ENCODE data around the gene ZMYND11. TPM values are rescaled to one million over a fixed set of nuclear protein-coding genes. Genes with fewer than 3 reads are reported as not detected.

ZMYND11 gene
- total RNA-seq, 2 donors from 2014 or later: 34.1 to 48.5 TPM

DNA sequence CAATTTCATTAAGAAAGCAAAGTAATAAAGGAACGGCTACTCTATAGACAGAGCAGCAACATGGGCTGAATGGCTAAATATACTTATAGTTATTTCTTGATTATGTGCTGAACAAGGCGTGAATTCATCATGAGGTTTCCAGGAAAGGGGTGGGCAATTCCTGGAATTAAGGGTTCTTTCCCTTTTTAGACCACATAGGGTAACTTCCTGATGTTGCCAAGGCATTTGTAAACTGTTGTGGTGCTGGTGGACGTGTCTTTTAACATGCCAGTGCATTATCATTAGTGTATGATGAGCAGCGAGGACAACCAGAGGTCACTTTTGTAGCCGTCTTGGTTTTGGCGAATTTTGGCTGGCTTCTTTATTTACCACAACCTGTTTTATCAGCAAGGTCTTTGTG is 28.5 kb upstream of the ZMYND11 start:
- Histone ChIP-seq H3K27ac (no peak overlapping the region), H3K36me3 (no peaks in the 10 kb centered on the region), H3K4me3 (no peak overlapping the region), H3K9me3 (no peaks in the 10 kb centered on the region), H3K27me3 (no peaks in the 10 kb centered on the region), H3K9ac (ENCODE audit: low read depth in 2 of 2, low read length in 2 of 2) (no peak overlapping the region), H3K4me1 (no peaks in the 10 kb centered on the region)
- no peak for TF ChIP-seq CTCF (IDR thresholded peaks at IDR 0.05)
- DNase-seq: no peak
- intact Hi-C loops (cut with DNase I): no loop called here

GRCh38 chr10:112246-112645 is 23.0 kb upstream of the ZMYND11 start:
- H3K27me3 ChIP-seq: no peaks in the 10 kb centered on the region
- TF ChIP-seq CTCF (IDR thresholded peaks at IDR 0.05): no peak
- DNase-seq: no peak
- no peak overlapping the region for H3K4me3 ChIP-seq
- H3K9ac ChIP-seq (ENCODE audit: low read depth in 2 of 2, low read length in 2 of 2): no peak overlapping the region
- H3K4me1 ChIP-seq: no peaks in the 10 kb centered on the region
- no peaks in the 10 kb centered on the region for H3K9me3 ChIP-seq
- H3K36me3 ChIP-seq: no peaks in the 10 kb centered on the region
- intact Hi-C loops (cut with DNase I): no loop called here
- no peak overlapping the region for H3K27ac ChIP-seq

DNA sequence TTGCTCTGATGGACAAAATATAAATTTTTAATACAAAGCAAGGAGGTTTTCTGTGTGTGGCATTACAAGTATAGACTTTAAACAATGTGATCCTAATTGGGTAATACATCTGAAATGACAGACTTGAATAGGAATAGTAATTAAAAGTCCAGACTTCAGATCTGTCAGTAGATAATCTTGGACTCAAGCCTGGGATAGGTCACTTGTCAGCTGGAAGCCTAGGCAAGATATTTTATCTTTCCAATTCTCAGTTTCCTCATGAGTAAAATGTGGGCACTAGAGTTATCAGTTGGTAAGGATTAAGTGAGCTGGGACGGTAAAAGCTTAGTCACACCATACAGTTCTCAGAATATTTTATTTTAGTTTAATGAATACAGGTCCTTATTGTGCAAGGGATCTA is 10.4 kb upstream of the ZMYND11 start:
- Histone ChIP-seq H3K27me3 (no peaks in the 10 kb centered on the region), H3K27ac (no peak overlapping the region), H3K9me3 (no peaks in the 10 kb centered on the region), H3K4me1 (no peaks in the 10 kb centered on the region), H3K9ac (ENCODE audit: low read depth in 2 of 2, low read length in 2 of 2) (no peak overlapping the region), H3K36me3 (no peaks in the 10 kb centered on the region), H3K4me3 (no peak overlapping the region)
- intact Hi-C loops (cut with DNase I): no loop called here
- DNase-seq: no peak
- no peak for TF ChIP-seq CTCF (IDR thresholded peaks at IDR 0.05)

DNA sequence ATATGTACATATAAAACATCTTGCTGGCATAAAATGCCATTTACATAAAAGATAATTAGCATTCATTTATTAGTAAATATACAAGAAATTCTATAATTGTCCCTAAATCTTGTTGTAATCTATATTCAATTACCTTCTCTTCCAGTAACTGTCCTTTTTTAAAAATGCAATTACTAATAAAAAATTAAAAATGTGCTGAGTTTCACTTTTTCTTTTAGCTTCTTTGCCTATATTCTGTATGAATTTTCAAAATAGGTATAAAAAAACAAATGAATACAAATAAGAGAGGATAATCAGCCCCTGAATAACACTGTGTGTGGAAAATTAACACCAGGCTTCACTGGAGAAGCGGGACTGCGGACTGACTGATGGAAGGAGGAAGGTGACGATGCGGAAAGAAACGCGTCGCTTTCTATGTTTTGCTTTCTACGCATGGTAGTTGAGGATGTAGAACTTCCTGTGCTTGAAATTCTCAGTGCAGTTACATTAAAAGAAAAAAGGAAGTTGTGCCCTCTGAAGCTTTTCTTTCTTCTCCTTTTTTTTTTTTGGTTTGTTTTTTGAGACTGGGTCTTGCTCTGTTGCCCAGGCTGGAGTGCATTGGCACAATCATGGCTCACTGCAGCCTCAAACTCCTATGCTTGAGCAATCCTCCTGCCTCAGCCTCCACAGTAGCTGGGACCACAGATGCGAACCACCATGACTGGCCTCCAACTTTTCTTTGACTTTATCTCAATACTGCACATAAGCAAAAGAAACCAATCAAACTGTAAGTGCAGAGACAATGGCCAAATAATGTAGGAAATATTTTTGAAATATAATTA is 7.4 kb upstream of the ZMYND11 start:
- intact Hi-C loops (cut with DNase I): no loop called here
- H3K9me3 ChIP-seq: no peaks in the 10 kb centered on the region
- H3K27me3 ChIP-seq: no peaks in the 10 kb centered on the region
- no peak overlapping the region for H3K27ac ChIP-seq
- no peak for DNase-seq
- H3K36me3 ChIP-seq: no peaks in the 10 kb centered on the region
- no peaks in the 10 kb centered on the region for H3K4me1 ChIP-seq
- no peak overlapping the region for H3K4me3 ChIP-seq
- H3K9ac ChIP-seq (ENCODE audit: low read depth in 2 of 2, low read length in 2 of 2): no peak overlapping the region
- no peak for TF ChIP-seq CTCF (IDR thresholded peaks at IDR 0.05)

DNA sequence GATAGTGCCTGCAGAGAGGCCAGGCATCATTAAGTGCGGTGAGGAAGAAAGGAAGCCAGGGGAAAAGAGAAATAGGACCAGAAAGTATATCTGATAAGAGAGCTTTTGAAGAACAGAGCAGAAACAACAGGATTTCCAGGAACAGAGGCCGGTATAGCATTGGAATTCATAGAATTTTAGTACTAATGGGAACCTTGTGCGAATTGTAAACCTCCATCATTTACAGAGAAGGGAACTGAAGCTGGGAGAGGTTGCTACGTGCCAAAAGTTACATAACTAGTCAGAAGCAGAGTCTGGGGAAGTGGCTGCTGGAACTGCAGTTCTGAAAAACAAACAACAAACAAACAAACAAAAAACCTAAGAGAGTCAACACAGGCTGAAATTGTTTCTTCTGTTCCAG is 5.4 kb upstream of the ZMYND11 start:
- H3K27me3 ChIP-seq: no peaks in the 10 kb centered on the region
- H3K27ac ChIP-seq: no peak overlapping the region
- no peaks in the 10 kb centered on the region for H3K9me3 ChIP-seq
- intact Hi-C loops (cut with DNase I): no loop called here
- H3K36me3 ChIP-seq: no peaks in the 10 kb centered on the region
- H3K9ac ChIP-seq (ENCODE audit: low read depth in 2 of 2, low read length in 2 of 2): no peak overlapping the region
- DNase-seq: no peak
- H3K4me3 ChIP-seq: no peak overlapping the region
- no peak for TF ChIP-seq CTCF (IDR thresholded peaks at IDR 0.05)
- no peaks in the 10 kb centered on the region for H3K4me1 ChIP-seq
